GM18499 (cell line): Measurements from ENCODE around the gene SRSF7.
"Not testable (repeated sequence)": the region's sequence is repeated elsewhere in the genome, so short reads cannot be mapped to it uniquely, and the experiment has no call there.

Experiments
- ATAC-seq: cut with Tn5 transposase; IDR thresholded peaks from one replicate; pipeline ENCODE4 v1.9.1; 2021; ENCODE audit warnings: moderate number of reproducible peaks; ENCODE audit not compliant: insufficient read depth, unreplicated experiment

The SRSF7 gene

DNA sequence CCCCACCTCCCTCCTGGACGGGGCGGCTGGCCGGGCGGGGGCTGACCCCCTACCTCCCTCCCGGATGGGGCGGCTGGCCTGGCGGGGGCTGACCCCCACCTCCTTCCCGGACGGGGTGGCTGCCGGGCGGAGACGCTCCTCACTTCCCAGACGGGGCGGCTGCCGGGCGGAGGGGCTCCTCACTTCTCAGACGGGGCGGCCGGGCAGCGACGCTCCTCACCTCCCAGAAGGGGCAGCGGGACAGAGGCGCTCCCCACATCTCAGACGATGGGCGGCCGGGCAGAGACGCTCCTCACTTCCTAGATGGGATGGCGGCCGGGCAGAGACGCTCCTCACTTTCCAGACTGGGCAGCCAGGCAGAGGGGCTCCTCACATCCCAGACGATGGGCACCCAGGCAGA is 4.7 kb upstream of the SRSF7 start:
- not testable (repeated sequence) for ATAC-seq

DNA sequence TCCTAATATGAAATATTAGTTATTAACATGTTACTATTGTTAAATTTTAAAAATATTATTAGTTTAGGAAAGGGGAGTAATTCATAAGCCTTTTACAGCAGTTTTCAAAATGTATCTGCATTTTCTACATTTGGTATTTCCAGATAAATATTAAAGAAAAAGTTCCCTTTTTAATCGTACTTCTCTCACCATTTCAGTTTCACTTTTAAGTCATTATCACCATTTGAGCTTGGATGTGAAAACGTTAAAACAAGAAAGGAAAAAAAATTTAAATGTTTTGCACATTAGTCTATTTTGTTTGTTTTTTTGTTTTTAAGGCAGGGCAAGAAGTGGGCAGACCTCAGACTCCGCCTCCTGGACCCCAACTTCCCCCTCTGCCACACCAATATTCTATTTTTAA is 3.3 kb upstream of the SRSF7 start:
- no peak for ATAC-seq

DNA sequence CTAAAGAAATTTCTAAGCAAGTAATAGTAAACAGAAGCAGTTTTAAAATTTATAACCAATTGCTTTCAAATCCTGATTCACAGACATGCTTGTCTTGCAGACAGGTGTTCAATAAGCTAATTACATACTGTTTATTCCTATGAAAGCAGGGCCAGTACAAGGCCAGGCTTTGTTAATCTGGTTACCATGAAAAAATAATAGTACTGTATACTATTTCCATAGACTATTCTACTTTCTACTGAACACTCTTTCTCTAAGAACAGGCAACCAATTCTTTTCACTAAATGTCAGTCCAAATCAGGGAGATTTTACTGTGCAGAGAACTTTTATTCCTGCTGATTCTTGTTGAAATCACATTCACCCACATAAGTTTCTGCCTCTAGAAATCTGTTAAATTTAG is 2.9 kb upstream of the SRSF7 start:
- no peak for ATAC-seq

DNA sequence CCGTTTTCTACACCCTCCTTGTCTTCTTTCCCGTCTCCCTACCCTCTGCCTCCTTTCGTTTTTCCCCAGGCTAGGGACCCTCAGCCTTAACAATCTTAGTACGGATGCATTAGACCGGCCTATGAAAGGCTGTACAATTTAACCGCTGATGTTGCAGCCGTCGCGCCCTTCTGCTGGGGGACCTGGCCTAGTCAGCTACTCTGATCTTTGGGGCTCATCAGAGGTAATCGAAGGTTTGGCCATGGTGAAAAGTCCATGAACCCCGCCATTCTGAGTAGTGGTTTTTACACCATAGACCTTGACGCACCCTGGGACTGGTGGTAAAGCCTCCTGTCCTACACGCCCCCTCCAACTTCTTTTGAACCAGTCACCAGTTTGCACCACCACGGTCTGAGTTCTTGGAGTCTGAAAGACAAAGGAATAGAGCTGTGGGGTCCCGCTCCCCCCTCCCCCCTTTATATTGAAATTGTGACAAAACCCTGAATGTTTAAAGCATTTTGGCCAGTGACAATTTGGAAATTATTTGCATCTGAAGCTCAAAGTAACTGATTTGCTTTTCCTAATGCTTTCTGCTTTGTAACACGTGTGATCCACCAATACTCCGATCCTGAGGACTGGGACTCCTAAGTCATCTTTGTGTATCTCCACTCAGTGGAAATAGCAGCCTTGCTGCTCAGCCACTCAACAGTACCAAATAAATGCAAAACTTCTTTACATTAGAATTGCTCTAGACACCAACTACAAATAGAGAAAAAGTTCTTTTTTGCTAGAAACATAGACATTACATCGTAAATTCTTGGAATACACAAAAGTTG is 642 bp upstream of the SRSF7 start:
- no peak for ATAC-seq

DNA sequence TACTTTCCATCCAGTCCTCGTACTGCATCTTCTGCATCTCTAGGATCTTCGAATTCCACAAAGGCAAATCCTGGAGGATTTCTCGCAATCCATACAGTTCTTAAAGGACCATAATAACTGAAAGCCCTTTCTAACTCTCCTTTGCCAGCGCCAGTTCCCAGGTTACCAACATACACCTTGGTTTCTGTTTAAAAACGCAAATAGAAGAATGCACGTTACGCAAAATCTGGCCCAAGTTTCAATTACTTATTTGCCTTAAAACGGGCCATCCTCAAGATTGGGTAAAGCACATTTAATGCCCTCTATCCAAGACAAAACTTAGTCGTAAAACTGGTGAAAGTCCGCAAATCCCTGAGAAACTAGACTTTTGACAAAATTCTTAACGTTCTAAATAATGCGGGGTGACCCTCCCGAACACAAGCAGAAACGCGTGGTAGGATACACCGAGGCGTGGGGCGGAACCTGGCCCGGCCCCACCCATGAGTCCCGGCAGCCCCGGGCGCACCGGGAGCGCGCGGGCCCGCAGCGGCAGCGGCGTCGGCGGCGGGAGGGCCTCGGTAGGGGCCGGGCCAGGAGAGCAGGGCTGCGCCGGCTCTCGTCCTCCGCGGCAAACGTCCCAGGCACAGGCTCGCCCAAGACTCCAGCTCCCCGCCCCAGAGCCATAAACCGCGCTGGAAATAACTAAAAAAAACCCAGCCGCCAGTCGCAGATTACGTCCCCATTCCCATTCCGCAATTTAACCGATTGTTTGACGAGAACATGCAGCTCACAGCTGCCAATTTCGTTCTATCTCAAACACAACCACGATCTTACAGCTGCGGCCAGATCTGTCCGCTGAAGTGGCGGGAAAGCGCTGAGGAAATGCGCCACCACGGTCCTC is 910 bp downstream of the SRSF7 start:
- ATAC-seq: no peak

DNA sequence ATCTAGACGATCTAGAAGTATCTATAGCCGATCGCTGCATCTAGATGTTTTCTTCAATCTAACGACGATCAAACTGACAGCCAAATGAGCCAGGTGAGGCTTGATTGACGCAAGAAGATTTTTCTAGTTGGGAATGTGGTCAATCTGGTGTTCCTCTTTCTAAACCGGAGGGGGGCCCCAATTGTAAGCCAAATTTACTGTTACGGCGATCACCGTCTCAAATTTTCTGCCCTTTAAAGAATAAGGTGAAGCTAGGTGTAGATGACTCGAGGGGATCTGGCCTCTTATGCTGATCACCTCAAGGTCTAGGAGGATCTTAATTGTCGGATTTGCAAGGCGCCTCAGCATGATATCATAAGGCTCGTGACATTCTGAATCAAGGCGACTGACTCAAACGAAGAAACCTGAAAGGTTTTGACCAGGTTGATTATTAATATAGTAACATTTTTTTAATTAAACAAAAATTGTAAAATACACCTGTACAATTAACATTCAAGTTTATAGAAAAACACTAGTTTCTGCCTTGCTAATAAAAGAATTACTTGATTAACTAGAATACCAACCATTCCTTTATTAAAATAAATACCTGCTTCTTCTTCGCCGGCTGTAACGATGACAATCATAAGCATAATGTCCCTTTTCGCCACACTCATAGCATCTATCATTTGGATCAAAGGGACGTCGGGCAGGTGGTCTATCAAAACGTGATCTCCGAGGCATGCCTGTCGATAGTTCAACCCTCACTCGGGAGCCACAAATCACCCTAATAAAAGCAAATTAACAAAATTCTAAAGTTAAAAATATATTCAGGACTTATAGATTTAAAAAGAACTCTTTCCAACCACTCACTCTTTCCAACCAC is 2.0 kb downstream of the SRSF7 start:
- ATAC-seq: no peak

DNA sequence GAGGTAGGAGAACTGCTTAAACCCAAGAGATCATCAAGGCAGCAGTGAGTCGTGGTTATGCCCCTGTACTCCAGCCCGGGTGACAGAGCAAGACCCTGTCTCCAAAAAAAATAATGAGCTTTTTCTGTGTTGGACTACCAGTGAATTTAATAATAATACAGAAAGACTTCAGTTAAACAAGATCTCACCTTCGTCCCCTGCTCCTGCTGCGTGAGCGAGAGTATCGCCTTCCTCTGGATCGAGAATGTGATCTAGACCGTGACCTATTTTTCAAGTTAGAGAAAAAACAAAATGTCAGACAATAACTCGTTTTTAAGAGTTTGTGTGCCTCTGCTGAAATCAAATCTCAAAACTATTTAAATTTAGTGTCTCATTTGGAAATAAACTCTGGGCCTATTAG is 2.8 kb downstream of the SRSF7 start:
- no peak for ATAC-seq

DNA sequence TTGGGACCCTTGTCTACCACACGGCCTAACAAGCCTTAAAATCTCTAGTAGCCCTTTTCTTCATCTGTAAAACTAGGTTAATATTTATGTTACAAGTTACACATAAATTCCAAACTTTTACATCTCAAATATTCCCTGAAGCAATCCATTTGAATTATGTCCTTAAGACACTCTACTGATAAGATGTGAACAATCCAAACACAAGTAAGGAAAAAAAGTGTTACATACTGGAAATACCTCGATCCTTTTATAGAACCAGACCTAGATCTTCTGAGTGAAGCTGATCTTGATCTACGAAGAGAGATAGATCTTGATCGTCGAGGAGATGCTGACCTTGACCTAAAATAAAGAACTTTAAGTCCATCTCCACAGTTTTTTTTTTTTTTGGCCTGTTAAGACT is 3.3 kb downstream of the SRSF7 start:
- no peak for ATAC-seq

DNA sequence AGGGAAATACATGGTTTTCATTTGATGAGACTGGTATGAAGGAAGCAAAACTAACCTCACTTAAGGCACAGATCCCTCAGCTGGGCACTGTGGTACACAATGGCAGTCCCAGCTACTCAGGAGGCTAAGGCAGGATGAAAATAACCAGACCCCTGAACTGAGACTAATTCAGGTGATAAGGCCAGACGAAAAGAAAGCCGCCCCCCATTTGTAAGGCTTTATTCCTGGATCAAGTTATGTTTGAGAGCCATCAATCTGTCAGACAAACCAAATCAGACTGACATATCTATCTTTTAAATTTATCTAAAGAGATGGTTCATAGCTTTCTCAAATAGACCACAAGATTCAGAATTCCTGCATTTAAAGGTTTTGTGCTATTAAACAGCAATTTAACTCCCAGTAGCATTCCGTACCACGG is 4.1 kb downstream of the SRSF7 start:
- no peak for ATAC-seq

DNA sequence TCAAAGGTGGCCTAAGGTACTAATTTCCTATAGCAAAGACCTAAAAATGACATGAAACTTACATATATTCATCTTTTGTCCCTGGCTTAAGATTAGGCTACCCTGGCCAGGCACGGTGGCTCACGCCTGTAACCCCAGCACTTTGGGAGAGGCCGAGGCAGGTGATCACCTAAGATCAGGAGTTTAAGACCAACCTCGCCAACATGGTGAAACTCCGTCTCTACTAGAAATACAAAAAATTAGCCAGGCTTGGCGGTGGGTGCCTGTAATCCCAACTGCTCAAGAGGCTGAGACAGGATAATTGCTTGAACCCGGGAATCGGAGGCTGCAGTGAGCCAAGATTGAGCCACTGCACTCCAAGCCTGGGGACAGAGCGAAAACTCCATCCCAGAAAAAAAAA is 5.9 kb downstream of the SRSF7 start:
- ATAC-seq: no peak

DNA sequence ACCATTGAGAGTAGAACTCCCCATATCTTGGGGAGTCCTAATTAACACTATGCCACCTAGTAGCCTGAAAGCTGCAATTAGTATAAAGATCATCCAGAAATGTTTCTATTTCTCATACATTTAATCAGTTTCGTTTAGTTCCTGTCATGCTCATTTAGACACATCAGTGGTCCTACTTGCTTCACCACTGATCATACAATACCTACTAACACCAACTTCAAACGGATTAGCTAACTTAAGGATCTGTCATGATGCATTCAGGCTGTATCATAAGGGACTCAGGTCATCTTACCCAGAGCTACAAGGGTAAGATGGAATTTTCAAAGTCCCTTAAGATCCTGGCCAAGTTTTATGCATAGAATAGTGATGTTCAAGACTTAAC is 6.8 kb downstream of the SRSF7 start:
- no peak for ATAC-seq

DNA sequence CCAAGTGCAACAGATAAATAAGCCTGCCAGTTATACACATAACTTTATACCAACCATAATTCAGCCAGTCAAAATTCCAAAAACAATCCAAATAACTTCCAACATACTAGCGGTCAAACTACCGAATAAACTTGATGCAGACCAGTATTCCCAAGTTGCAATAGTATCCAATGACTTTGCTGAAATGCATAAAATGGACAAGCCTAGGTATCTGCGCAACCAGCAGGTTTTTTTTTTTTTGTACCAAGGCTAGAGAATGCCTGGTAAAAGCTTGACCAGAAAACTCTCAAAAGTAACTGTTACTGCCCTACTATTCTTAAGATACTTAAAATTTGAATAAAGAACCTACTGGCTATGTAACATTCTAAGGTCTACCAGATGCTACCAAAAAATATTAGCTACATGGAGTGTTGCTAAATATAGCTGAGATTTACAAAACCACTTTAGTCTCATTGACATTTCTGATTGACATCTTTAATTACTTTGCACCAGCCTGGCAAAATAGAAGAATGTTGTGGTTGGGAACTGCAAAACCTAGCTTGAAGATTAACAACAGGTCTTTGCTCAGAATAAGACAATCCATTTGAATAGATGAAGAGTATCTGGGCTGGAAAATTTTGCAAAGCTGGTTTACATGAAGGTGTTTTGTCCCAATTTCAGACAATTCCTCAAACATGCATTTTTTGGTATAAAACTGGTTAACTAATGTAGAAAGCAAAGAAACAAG is 7.3 kb downstream of the SRSF7 start:
- ATAC-seq: no peak

DNA sequence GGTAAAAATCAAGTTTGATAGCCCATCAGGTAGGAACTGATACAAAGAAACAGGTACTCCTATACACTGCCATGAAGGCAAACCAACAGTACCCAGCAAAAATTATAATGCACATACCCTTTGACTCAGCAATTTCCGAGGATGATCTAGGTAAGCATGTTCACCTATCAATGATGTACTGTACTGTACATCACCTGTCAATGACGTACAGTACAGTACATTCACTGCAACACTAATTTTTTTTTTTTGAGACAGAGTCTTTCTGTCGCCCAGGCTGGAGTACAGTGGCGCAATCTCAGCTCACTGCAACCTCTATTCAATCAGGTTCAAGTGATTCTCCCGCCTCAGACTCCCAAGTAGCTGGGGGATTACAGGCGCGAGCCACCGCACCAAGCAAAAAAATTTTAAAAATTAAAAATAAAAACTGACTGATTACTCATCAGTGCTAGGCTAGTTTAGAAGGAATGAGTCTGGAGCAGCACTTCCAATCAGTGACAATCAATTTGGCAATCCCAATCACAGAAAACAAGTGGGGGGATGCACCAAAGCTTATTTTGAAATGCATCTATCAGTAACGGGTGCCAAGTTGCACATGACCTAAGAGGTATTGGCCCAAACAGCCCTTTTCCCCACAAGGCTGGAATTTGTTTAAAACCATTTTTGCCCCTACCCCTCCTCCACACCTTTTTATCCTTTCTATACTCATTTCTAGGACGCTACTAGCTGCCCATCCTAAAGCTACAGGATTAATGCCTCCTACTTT is 8.2 kb downstream of the SRSF7 start:
- ATAC-seq: no peak

DNA sequence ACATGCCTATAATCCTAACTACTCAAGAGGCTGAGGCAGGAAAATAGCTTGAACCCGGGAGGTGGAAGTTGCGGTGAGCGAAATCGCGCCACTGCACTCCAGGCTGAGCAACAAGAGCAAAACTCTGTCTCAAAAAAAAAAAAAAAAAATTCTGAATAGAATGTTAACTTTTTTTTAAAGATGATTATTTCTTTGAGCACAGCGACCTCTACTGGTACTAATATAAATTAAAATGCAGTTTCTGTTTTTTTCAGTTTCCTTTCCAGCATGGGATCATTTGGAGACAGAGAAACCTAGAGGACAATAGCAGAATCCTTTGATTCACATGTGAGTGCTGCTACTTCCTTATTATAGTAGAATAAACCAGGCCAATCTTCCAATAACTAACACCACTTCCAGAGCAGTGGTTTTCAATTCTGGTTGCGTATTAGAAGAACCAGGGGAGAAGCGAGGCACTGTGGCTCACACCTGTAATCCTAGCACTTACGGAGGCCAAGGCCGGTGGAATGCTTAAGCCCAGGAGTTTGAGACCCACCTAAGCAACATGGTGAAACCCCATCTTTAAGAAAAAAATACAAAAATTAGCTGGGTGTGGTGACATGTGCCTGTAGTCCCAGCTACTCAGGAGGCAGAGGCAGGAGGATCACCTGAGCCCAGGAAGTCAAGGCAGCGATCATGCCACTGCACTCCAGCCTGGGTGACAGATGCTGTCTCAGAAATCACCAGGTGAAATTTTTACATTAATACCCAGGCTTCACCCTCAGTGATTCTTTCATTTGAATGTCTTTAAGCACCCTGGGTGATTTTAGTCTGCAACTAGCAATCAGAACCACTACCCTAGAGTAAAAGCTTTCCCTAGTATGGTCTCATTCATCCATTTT is 10.1 kb downstream of the SRSF7 start:
- ATAC-seq: no peak

DNA sequence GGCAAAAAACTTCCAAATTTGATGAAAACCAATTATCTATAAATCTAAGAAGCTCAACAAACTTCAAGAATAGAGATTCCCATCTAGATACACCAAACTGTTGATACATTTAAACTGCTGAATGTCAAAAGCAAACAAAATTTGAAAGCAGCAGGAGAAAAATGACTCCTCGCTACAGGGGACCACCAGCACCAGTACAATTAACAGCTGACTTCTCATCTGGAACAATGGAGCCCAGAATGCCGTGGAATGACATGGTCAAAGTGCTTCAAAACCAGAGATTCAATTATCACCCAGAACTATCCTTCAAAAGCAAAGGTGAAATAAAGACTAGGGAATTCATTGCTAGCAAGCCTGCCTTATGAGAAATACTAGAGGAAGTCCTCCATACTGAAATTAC is 11.6 kb downstream of the SRSF7 start:
- no peak for ATAC-seq

DNA sequence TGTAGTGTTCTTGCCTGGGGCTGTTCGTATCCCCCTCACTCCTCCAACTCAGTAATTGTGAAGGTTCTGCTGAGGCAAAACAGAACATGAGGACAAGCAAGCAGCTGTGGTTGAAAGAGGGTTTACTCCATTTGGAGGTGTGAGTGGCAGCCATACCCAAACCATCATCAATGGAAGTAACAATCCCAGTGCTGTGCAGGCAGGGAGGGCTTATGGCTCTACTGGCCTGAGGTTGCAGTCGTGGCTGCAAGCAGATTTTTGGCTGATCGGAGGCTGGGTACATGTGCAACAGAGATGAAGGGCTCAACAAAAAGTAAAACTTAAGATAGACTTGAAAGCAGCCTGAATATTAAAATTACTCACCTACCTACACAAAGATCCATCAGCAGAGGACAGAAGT is 13.2 kb downstream of the SRSF7 start:
- ATAC-seq: no peak

DNA sequence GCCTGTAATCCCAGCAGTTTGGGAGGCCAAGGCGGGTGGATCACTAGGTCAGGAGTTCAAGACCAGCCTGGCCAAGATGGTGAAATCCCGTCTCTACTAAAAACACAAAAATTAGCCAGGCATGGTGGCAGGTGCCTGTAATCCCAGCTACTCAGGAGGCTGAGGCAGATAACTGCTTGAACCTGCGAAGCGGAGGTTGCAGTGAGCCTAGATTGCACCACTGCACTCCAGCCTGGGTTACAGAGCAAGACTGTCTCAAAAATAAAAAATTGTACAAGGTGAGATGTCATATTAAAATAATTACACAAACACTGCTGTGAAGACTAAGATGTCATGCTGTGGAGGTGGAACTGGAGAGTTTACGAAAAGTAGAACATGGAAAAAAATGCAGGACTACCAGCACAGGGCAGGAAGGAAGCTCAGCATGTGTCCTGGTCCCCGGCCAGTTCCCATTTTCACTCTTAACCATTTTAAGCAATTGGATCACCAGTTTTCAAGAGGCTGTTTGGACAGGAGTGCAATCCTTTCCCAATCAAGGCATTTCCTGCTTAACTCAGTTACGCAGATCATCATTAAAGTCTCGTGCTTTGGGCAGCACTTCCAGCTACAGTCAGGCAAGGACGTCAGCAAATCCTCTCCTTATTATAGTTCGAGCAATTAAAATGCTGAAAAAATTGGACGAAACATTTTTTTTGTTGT is 14.0 kb downstream of the SRSF7 start:
- ATAC-seq: not testable (repeated sequence)

DNA sequence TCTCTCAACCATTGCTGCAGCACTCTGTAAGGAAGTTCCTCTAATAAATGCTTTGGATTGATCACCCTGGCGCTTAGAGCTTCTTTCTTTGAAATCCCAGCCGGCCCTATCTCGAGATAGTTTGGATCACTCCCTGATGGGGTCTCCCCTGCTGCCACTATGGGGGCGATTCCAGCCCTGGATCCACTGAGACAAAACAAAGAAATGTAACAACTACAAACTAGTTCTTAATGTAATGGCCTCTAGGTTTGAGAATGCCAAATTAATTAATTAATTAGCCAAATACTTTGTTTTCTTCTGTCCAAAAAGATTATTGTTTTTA is 15.2 kb downstream of the SRSF7 start:
- ATAC-seq: no peak
